Measurements from ENCODE around the gene ARAP2.

Gene ARAP2

GRCh38 chr4:36051634-36052033, 192.7 kb downstream of the ARAP2 start (continued):
- no peak for TF ChIP-seq ZSCAN23 (tag by site-specific recombination; IDR thresholded peaks at IDR 0.05)
- TF ChIP-seq, protein P1, sequence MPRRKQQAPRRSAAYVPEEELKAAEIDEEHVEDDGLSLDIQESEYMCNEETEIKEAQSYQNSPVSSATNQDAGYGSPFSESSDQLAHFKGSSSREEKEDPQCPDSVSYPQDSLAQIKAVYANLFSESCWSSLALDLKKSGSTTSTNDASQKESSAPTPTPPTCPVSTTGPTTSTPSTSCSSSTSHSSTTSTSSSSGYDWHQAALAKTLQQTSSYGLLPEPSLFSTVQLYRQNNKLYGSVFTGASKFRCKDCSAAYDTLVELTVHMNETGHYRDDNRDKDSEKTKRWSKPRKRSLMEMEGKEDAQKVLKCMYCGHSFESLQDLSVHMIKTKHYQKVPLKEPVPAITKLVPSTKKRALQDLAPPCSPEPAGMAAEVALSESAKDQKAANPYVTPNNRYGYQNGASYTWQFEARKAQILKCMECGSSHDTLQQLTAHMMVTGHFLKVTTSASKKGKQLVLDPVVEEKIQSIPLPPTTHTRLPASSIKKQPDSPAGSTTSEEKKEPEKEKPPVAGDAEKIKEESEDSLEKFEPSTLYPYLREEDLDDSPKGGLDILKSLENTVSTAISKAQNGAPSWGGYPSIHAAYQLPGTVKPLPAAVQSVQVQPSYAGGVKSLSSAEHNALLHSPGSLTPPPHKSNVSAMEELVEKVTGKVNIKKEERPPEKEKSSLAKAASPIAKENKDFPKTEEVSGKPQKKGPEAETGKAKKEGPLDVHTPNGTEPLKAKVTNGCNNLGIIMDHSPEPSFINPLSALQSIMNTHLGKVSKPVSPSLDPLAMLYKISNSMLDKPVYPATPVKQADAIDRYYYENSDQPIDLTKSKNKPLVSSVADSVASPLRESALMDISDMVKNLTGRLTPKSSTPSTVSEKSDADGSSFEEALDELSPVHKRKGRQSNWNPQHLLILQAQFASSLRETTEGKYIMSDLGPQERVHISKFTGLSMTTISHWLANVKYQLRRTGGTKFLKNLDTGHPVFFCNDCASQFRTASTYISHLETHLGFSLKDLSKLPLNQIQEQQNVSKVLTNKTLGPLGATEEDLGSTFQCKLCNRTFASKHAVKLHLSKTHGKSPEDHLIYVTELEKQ (tag by site-specific recombination; IDR thresholded peaks at IDR 0.05; ENCODE audit: borderline replicate concordance) = no peak

DNA sequence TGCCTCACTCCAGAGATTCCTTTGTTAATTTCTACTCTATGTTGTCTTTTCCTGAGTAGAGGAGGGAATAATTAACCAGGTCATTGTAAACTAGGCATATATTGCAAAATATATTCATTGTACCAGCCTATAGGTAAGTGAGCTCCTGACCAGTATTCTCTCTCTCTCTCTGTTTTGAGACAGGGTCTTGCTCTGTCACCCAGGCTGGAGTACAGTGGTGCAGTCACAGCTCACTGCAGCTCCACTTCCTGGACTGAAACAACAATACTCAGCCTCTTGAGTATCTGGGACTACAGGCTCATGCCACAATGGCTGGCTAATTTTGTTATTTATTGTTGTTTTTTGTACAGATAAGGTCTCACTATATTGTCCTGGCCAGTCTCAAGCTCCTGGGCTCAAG, 198.3 kb downstream of the ARAP2 start:
- CTCF ChIA-PET = no interaction called here
- Histone ChIP-seq H3K36me3 (ENCODE audit: control insufficient read depth in 2 of 2, insufficient read depth in 1 of 2, low read length in 2 of 2) (no peaks in the 10 kb centered on the region), H3K9me3 (ENCODE audit: control insufficient read depth, insufficient read depth, low read depth, low read length) (no peaks in the 10 kb centered on the region), H3K4me3 (ENCODE audit: low read depth, low read length) (no peak overlapping the region), H3K4me1 (ENCODE audit: control insufficient read depth, insufficient read depth, low read length) (no peaks in the 10 kb centered on the region), H3K27ac (ENCODE audit: extremely low read depth, low read depth, low read length) (no peak overlapping the region)
- POLR2A ChIA-PET = no interaction called here
- TF ChIP-seq ZNF785 (tag by site-specific recombination; IDR thresholded peaks at IDR 0.05) (no peak), ZNF394 (tag by site-specific recombination; IDR thresholded peaks at IDR 0.05; ENCODE audit: borderline replicate concordance) (no peak), ZFP41 (tag by site-specific recombination; IDR thresholded peaks at IDR 0.05; ENCODE audit: borderline replicate concordance) (no peak), ZNF132 (tag by site-specific recombination; IDR thresholded peaks at IDR 0.05; ENCODE audit: borderline replicate concordance) (no peak), ZNF354C (tag by site-specific recombination; IDR thresholded peaks at IDR 0.05; ENCODE audit: borderline replicate concordance, low read depth) (no peak), ZNF24 (tag by site-specific recombination; IDR thresholded peaks at IDR 0.05) (no peak), ZIC2 (tag by site-specific recombination; IDR thresholded peaks at IDR 0.05) (no peak), ZNF626 (tag by site-specific recombination; IDR thresholded peaks at IDR 0.05) (no peak)
- TF ChIP-seq, protein P2, sequence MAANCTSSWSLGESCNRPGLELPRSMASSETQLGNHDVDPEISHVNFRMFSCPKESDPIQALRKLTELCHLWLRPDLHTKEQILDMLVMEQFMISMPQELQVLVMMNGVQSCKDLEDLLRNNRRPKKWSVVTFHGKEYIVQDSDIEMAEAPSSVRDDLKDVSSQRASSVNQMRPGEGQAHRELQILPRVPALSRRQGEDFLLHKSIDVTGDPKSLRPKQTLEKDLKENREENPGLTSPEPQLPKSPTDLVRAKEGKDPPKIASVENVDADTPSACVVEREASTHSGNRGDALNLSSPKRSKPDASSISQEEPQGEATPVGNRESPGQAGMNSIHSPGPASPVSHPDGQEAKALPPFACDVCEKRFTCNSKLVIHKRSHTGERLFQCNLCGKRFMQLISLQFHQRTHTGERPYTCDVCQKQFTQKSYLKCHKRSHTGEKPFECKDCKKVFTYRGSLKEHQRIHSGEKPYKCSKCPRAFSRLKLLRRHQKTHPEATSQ (tag by site-specific recombination; IDR thresholded peaks at IDR 0.05) = no peak
- TF ChIP-seq, protein P3, sequence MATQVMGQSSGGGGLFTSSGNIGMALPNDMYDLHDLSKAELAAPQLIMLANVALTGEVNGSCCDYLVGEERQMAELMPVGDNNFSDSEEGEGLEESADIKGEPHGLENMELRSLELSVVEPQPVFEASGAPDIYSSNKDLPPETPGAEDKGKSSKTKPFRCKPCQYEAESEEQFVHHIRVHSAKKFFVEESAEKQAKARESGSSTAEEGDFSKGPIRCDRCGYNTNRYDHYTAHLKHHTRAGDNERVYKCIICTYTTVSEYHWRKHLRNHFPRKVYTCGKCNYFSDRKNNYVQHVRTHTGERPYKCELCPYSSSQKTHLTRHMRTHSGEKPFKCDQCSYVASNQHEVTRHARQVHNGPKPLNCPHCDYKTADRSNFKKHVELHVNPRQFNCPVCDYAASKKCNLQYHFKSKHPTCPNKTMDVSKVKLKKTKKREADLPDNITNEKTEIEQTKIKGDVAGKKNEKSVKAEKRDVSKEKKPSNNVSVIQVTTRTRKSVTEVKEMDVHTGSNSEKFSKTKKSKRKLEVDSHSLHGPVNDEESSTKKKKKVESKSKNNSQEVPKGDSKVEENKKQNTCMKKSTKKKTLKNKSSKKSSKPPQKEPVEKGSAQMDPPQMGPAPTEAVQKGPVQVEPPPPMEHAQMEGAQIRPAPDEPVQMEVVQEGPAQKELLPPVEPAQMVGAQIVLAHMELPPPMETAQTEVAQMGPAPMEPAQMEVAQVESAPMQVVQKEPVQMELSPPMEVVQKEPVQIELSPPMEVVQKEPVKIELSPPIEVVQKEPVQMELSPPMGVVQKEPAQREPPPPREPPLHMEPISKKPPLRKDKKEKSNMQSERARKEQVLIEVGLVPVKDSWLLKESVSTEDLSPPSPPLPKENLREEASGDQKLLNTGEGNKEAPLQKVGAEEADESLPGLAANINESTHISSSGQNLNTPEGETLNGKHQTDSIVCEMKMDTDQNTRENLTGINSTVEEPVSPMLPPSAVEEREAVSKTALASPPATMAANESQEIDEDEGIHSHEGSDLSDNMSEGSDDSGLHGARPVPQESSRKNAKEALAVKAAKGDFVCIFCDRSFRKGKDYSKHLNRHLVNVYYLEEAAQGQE (tag by site-specific recombination; IDR thresholded peaks at IDR 0.05) = no peak

DNA sequence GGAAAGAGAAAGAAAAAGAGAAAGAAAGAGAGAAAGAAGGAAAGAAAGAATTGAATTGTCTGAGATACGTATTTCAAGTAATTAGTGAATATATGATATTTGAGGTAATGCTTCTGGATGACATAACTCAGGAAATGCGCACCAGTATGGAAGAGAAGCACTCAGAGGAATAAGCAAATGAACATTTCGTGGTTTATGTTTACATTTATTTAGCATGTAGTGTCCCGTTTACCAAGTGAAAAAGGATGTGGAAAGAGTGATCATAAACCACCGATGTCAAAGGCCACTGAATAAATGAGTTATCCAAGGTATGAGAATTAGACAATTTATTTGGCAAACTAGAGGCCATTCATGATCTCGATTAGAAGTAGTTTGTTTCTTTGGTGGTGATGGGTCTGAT, 200.4 kb downstream of the ARAP2 start:
- TF ChIP-seq ZNF19 (tag by site-specific recombination; IDR thresholded peaks at IDR 0.05; ENCODE audit: low read depth) = no peak
- CTCF ChIA-PET = no interaction called here

More for the DNA sequence above, 200.4 kb downstream of the ARAP2 start:
- Histone ChIP-seq H3K9me3 (ENCODE audit: control insufficient read depth, insufficient read depth, low read depth, low read length) (no peaks in the 10 kb centered on the region), H3K4me3 (ENCODE audit: low read depth, low read length) (no peak overlapping the region), H3K27ac (ENCODE audit: extremely low read depth, low read depth, low read length) (no peak overlapping the region), H3K36me3 (ENCODE audit: control insufficient read depth in 2 of 2, insufficient read depth in 1 of 2, low read length in 2 of 2) (no peaks in the 10 kb centered on the region), H3K4me1 (ENCODE audit: control insufficient read depth, insufficient read depth, low read length) (no peaks in the 10 kb centered on the region)
- POLR2A ChIA-PET = no interaction called here

Measured in HEK293 (cell line).